Endothelial cell of umbilical vein (primary cell): ENCODE data around the gene CAMKK2. TPM values are rescaled to one million over a fixed set of nuclear protein-coding genes. Genes with fewer than 3 reads are reported as not detected.

ENCODE experiments used
- BruUV-seq: library from RNA; stranded (reverse); fragments of 400-500 nt; replicated peaks from 2 replicates; lab custom pipeline; 2021; lab: Mats Ljungman, UMichigan
- CTCF ChIA-PET: fragments of 300-600, 350-600 bp; sonication (Branson Sonifier 250); formaldehyde crosslinking; loops from one replicate; lab custom pipeline; 2021; ENCODE audit warnings: antibody characterized with exemption, inconsistent platforms; lab: Charles Lee
- POLR2A ChIA-PET: fragments of 300-600, 350-600 bp; sonication (Branson Sonifier 250); formaldehyde crosslinking; loops from one replicate; lab custom pipeline; 2021; ENCODE audit warnings: antibody characterized with exemption, inconsistent platforms; lab: Charles Lee
- DNase-seq: peaks from one replicate; pipeline ENCODE4 v3.0.0-alpha.2; 2011; ENCODE audit warnings: low read depth, low spot score
- FAIRE-seq: peaks from 2 replicates; lab custom pipeline; 2011; peaks lifted over from hg19 to GRCh38; lab: Jason Lieb, UNC
- H2AFZ ChIP-seq: 2 replicates; pipeline ENCODE4 v1.6.0; 2012; ENCODE audit warnings: low read depth, low read length, control low read depth, inconsistent platforms
- H3K27ac ChIP-seq: 2 replicates; pipeline ENCODE4 v1.5.1; 2011; ENCODE audit warnings: low read depth, mild to moderate bottlenecking, control low read depth, low read length, moderate library complexity; ENCODE audit not compliant: insufficient read depth
- H3K27me3 ChIP-seq, 2 experiments: 2 replicates each; pipeline versions ENCODE4 v1.6.0 to v1.6.1; 2011; ENCODE audit warnings: low read length in 2 of 2, mixed read lengths in 1 of 2; ENCODE audit not compliant: control insufficient read depth in 2 of 2, insufficient read depth in 2 of 2
- H3K36me3 ChIP-seq, 2 experiments: 2 replicates in 1 of 2; 3 replicates in 1 of 2; pipeline ENCODE4 v1.5.1; 2011; ENCODE audit warnings: low read length in 2 of 2, mild to moderate bottlenecking in 1 of 2, moderate library complexity in 1 of 2; ENCODE audit not compliant: control insufficient read depth in 2 of 2, insufficient read depth in 2 of 2; ENCODE audit errors: extremely low read depth in 1 of 2
- H3K4me1 ChIP-seq: 3 replicates; pipeline ENCODE4 v1.5.1; 2011; ENCODE audit warnings: mild to moderate bottlenecking, low read length; ENCODE audit not compliant: control insufficient read depth, insufficient read depth; ENCODE audit errors: extremely low read depth
- H3K4me2 ChIP-seq: 2 replicates; pipeline ENCODE4 v1.6.1; 2011; ENCODE audit warnings: low read length, control low read depth, mixed read lengths; ENCODE audit not compliant: insufficient read depth
- H3K4me3 ChIP-seq, 3 experiments: fragments of 200-600 bp in 1 of 3; sonication (generic), shearing (Covaris generic) in 1 of 3; replicated peaks in 1 of 3; 2 replicates each; pipeline ENCODE4 v1.5.1; 2011 to 2016; ENCODE audit warnings: control low read depth in 3 of 3, low read length in 3 of 3, mild to moderate bottlenecking in 2 of 3, inconsistent platforms in 1 of 3, low read depth in 1 of 3, moderate library complexity in 1 of 3; ENCODE audit not compliant: insufficient read depth in 1 of 3
- H3K79me2 ChIP-seq: 2 replicates; pipeline ENCODE4 v1.6.0; 2012; ENCODE audit warnings: low read length, inconsistent platforms; ENCODE audit not compliant: control insufficient read depth, insufficient read depth
- H3K9ac ChIP-seq: replicated peaks from 2 replicates; pipeline ENCODE3; 2011; ENCODE audit warnings: low read length, control low read depth; ENCODE audit not compliant: insufficient read depth; ENCODE audit errors: extremely low read depth
- H3K9me1 ChIP-seq: replicated peaks from 3 replicates; pipeline ENCODE4 v1.6.0; 2011; ENCODE audit warnings: mild to moderate bottlenecking, low read length; ENCODE audit not compliant: control insufficient read depth, insufficient read depth; ENCODE audit errors: extremely low read depth
- H3K9me3 ChIP-seq: replicated peaks from 2 replicates; pipeline ENCODE4 v1.5.1; 2012; ENCODE audit warnings: low read length, inconsistent platforms; ENCODE audit not compliant: control insufficient read depth, insufficient read depth
- H4K20me1 ChIP-seq: replicated peaks from 2 replicates; pipeline ENCODE3; 2011; ENCODE audit warnings: mild to moderate bottlenecking, low read length; ENCODE audit not compliant: control insufficient read depth, insufficient read depth; ENCODE audit errors: extremely low read depth
- EZH2 ChIP-seq: IDR thresholded peaks from 2 replicates; pipeline ENCODE4 v1.6.1; 2012; ENCODE audit warnings: borderline replicate concordance, low read depth, mild to moderate bottlenecking, moderate library complexity, low read length, inconsistent platforms; ENCODE audit not compliant: severe bottlenecking
- GATA2 ChIP-seq: IDR thresholded peaks from 2 replicates; pipeline ENCODE4 v1.7.0; 2011; ENCODE audit warnings: low read depth, mild to moderate bottlenecking, moderate library complexity, mixed read lengths, low read length; ENCODE audit not compliant: insufficient read length, insufficient read depth
- JUN ChIP-seq: IDR thresholded peaks from 2 replicates; pipeline ENCODE4 v1.6.1; 2011; ENCODE audit warnings: borderline replicate concordance, low read depth; ENCODE audit not compliant: insufficient read length, insufficient read depth
- MYC ChIP-seq: IDR thresholded peaks from one replicate; pipeline ENCODE4 v1.6.1; 2011; ENCODE audit warnings: mild to moderate bottlenecking, low read depth, low read length
- dilution Hi-C: fragments of 300-500 bp; cut with MboI; formaldehyde crosslinking; loops from one replicate; pipeline ENCODE4 v1.15.0; 2019; ENCODE audit warnings: low sequenced_read_pairs; ENCODE audit not compliant: extremely low pct_ligation_motif_present
- intact Hi-C: fragments of 100-400 bp; cut with micrococcal nuclease; formaldehyde crosslinking; loops from one replicate; pipeline ENCODE4 v1.10.0; 2022
- polyA plus RNA-seq, 4 experiments: library from polyadenylated mRNA; depleted of rRNA in 3 of 4; stranded (reverse) in 3 of 4; unstranded in 1 of 4; fragments of >200 nt; gene quantifications; 2 replicates each; pipeline versions ENCODE4 v1.2.1 to v1.2.3, GENCODE V29; 2011 to 2012; ENCODE audit warnings: missing spikeins in 1 of 4
- total RNA-seq: library from RNA; stranded (reverse); gene quantifications from 2 replicates; pipeline ENCODE4 v1.2.3, GENCODE V29; 2021
- TF ChIP-seq, protein P1 (sequence below): IDR thresholded peaks from 2 replicates; pipeline ENCODE4 v1.6.1; 2011; ENCODE audit not compliant: insufficient read depth, insufficient read length
- TF ChIP-seq, protein P2 (sequence below), 2 donors: IDR thresholded peaks; 1 replicate in 1 of 2; 2 replicates in 1 of 2; pipeline ENCODE4 v1.5.1; 2011; ENCODE audit warnings: low read length in 2 of 2, mild to moderate bottlenecking in 2 of 2, moderate library complexity in 2 of 2, control low read depth in 1 of 2, inconsistent platforms in 1 of 2, low read depth in 1 of 2; ENCODE audit not compliant: insufficient read depth in 1 of 2; ENCODE audit errors: extremely low read depth in 1 of 2

The CAMKK2 gene
- total and polyA plus RNA-seq, 2 donors (not counting 3 experiments of a cell fraction or from before 2014, with no cell fraction given) = 32.5 to 45.0 TPM

DNA sequence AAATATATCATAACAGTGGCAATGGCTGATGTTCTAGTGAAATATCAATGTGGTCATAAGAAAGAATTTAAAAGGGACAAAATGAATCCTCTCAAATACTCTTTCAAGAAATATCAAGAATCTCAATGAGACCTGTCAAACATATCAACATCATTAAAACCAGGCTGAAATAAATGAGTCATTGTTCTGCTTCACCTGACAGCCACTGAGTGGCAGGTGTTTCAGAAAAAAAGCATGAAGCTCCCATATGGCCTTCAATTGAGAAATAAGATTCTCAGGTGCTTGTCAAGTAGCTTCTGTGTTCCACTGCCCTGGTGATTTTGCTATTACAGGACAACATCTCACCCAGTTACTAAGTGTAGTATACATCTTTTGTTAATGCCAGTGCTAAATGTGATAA, 34.2 kb upstream of the CAMKK2 start:
- BruUV-seq = no TSS peak
- no peak overlapping the region for H3K27ac ChIP-seq
- dilution Hi-C loops = no loop called here
- no peaks in the 10 kb centered on the region for H3K9me3 ChIP-seq
- no peaks in the 10 kb centered on the region for H3K9me1 ChIP-seq
- H3K79me2 ChIP-seq = no peaks in the 10 kb centered on the region
- peaks cover 25 to 40% of the 10 kb centered on the region in 2 experiments for H3K36me3 ChIP-seq
- H3K9ac ChIP-seq = no peak overlapping the region
- FAIRE-seq = no peak
- H3K4me2 ChIP-seq = no peak overlapping the region
- H3K4me3 ChIP-seq = no peak overlapping the region
- no peak for TF ChIP-seq GATA2
- TF ChIP-seq, protein P1, sequence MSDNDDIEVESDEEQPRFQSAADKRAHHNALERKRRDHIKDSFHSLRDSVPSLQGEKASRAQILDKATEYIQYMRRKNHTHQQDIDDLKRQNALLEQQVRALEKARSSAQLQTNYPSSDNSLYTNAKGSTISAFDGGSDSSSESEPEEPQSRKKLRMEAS = no peak
- no peak for TF ChIP-seq EZH2
- TF ChIP-seq, protein P2, sequence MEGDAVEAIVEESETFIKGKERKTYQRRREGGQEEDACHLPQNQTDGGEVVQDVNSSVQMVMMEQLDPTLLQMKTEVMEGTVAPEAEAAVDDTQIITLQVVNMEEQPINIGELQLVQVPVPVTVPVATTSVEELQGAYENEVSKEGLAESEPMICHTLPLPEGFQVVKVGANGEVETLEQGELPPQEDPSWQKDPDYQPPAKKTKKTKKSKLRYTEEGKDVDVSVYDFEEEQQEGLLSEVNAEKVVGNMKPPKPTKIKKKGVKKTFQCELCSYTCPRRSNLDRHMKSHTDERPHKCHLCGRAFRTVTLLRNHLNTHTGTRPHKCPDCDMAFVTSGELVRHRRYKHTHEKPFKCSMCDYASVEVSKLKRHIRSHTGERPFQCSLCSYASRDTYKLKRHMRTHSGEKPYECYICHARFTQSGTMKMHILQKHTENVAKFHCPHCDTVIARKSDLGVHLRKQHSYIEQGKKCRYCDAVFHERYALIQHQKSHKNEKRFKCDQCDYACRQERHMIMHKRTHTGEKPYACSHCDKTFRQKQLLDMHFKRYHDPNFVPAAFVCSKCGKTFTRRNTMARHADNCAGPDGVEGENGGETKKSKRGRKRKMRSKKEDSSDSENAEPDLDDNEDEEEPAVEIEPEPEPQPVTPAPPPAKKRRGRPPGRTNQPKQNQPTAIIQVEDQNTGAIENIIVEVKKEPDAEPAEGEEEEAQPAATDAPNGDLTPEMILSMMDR (IDR thresholded peaks at IDR 0.05; ENCODE audit: extremely low read depth in 1 of 2, insufficient read depth in 1 of 2, low read depth in 1 of 2, low read length in 2 of 2) = no peak
- TF ChIP-seq MYC = no peak
- no peak for TF ChIP-seq JUN
- CTCF ChIA-PET = interaction anchor here (3.6 kb wide), 1 partner anchor 113 kb away, joined by 32 read pairs; no protein-coding TSS in a partner anchor
- H3K27me3 ChIP-seq = no peaks in the 10 kb centered on the region
- intact Hi-C loops = loop anchor here (5.0 kb wide), 1 partner anchor 72 kb away; the partner anchor contains the start of gene RNF34
- no peak overlapping the region for H2AFZ ChIP-seq
- H4K20me1 ChIP-seq = no peaks in the 10 kb centered on the region
- POLR2A ChIA-PET = no interaction called here
- H3K4me1 ChIP-seq = no peaks in the 10 kb centered on the region
- DNase-seq = no peak
